Stimulated activated CD8-positive, alpha-beta memory T cell treated with anti-CD3 and anti-CD28 coated beads, Interleukin-2, amount 100 ng/mL, for 1 hour (primary cell): ENCODE data around the gene BBLN.
"Not testable (repeated sequence)": the region's sequence is repeated elsewhere in the genome, so short reads cannot be mapped to it uniquely, and the experiment has no call there.

Experiments
- DNase-seq, 2 donors: peaks; one replicate each; pipeline ENCODE4 v3.0.0-alpha.2; 2020; ENCODE audit warnings: low read depth in 2 of 2

The BBLN gene

GRCh38 chr9:128124873-128125579 lies 35.0 kb upstream of the BBLN start:
- DNase-seq, result no peak

- DNase-seq, result no peak
These were observed 34.3 kb upstream of the BBLN start for GRCh38 chr9:128125580-128126354.

- DNase-seq, result peak; percentile 54 to 67
These were observed 32.5 kb upstream of the BBLN start, which contains the start of gene PTGES2 for GRCh38 chr9:128127568-128127989. Gene PTGES2 (minus strand): TSS chr9:128127729. CDS start chr9:128127717, 12 bp downstream.

- DNase-seq, result peak; percentile 65 to 74
These were observed 31.9 kb upstream of the BBLN start for GRCh38 chr9:128127990-128128835.

- no peak for DNase-seq
These were observed 31.1 kb upstream of the BBLN start for GRCh38 chr9:128128836-128129590.

- peak; percentile 26 to 27 for DNase-seq
These were observed 30.0 kb upstream of the BBLN start for GRCh38 chr9:128129976-128130590.

GRCh38 chr9:128130651-128131050 lies 29.4 kb upstream of the BBLN start:
- DNase-seq, result not testable (repeated sequence)

- not testable (repeated sequence) for DNase-seq
These were observed 28.7 kb upstream of the BBLN start for GRCh38 chr9:128131346-128131745.

GRCh38 chr9:128132139-128132538 lies 27.9 kb upstream of the BBLN start:
- not testable (repeated sequence) for DNase-seq

GRCh38 chr9:128135561-128135960 lies 24.5 kb upstream of the BBLN start:
- DNase-seq, result not testable (repeated sequence)

GRCh38 chr9:128136816-128137793 lies 23.0 kb upstream of the BBLN start:
- DNase-seq, result no peak

GRCh38 chr9:128138001-128138400 lies 22.1 kb upstream of the BBLN start:
- no peak for DNase-seq

GRCh38 chr9:128139621-128140020 lies 20.4 kb upstream of the BBLN start:
- no peak for DNase-seq

- no peak for DNase-seq
These were observed 18.5 kb upstream of the BBLN start for GRCh38 chr9:128141604-128142003.

GRCh38 chr9:128142061-128142460 lies 18.0 kb upstream of the BBLN start:
- DNase-seq, result no peak

- DNase-seq, result no peak
These were observed 17.5 kb upstream of the BBLN start for GRCh38 chr9:128142596-128142995.

- DNase-seq, result no peak
These were observed 16.4 kb upstream of the BBLN start for GRCh38 chr9:128143525-128144238.

GRCh38 chr9:128144239-128145181 lies 15.6 kb upstream of the BBLN start:
- DNase-seq, result no peak
